Hepatocyte (in vitro differentiated cells): Measurements from ENCODE around the gene RDX. TPM values are rescaled to one million over a fixed set of nuclear protein-coding genes. Genes with fewer than 3 reads are reported as not detected.

Source experiments
- DNase-seq: peaks from one replicate; pipeline ENCODE4 v3.0.0-alpha.2; 2016; ENCODE audit warnings: low spot score
- H2AFZ ChIP-seq: fragments of 200-600 bp; sonication (generic); 2 replicates; pipeline ENCODE4 v1.6.0; 2016; ENCODE audit warnings: antibody characterized with exemption, mild to moderate bottlenecking
- H3K27ac ChIP-seq: fragments of 200-600 bp; sonication (generic); 2 replicates; pipeline ENCODE4 v1.5.1; 2016; ENCODE audit warnings: mild to moderate bottlenecking
- H3K27me3 ChIP-seq: fragments of 200-600 bp; sonication (generic); 2 replicates; pipeline ENCODE4 v1.6.1; 2016
- H3K36me3 ChIP-seq: fragments of 200-600 bp; sonication (generic); replicated peaks from 2 replicates; pipeline ENCODE4 v1.5.1; 2016; ENCODE audit warnings: low read depth; ENCODE audit not compliant: insufficient read depth
- H3K4me1 ChIP-seq: fragments of 200-600 bp; sonication (generic); 2 replicates; pipeline ENCODE4 v1.5.1; 2016; ENCODE audit warnings: mild to moderate bottlenecking, moderate library complexity; ENCODE audit not compliant: insufficient read depth
- H3K4me2 ChIP-seq: fragments of 200-600 bp; sonication (generic); 2 replicates; pipeline ENCODE4 v1.6.0; 2016
- H3K4me3 ChIP-seq: fragments of 200-600 bp; sonication (generic); 2 replicates; pipeline ENCODE4 v1.5.1; 2016; ENCODE audit warnings: mild to moderate bottlenecking
- H3K79me2 ChIP-seq: fragments of 200-600 bp; sonication (generic); 2 replicates; pipeline ENCODE4 v1.6.0; 2017; ENCODE audit warnings: mild to moderate bottlenecking
- H3K9me2 ChIP-seq: fragments of 200-600 bp; sonication (generic); replicated peaks from 2 replicates; pipeline ENCODE4 v1.6.0; 2017; ENCODE audit warnings: mild to moderate bottlenecking; ENCODE audit not compliant: insufficient read depth
- H3K9me3 ChIP-seq: fragments of 200-600 bp; sonication (generic); 2 replicates; pipeline ENCODE4 v1.5.1; 2016; ENCODE audit warnings: low read depth, mild to moderate bottlenecking
- H4K20me1 ChIP-seq: fragments of 200-600 bp; sonication (generic); 2 replicates; pipeline ENCODE4 v1.6.0; 2016; ENCODE audit warnings: mild to moderate bottlenecking; ENCODE audit not compliant: insufficient read depth, poor library complexity, severe bottlenecking
- EZH2 ChIP-seq: fragments of 200-600 bp; sonication (generic); IDR thresholded peaks from 2 replicates; pipeline ENCODE4 v1.6.1; 2016; ENCODE audit warnings: antibody characterized with exemption, mild to moderate bottlenecking, borderline replicate concordance
- EZH2phosphoT487 ChIP-seq: fragments of 200-600 bp; sonication (generic); IDR thresholded peaks from one replicate; pipeline ENCODE4 v1.6.1; 2018; ENCODE audit warnings: antibody characterized with exemption, mild to moderate bottlenecking, low read depth, moderate library complexity; ENCODE audit not compliant: unreplicated experiment, severe bottlenecking
- WGBS: methylation state at CpG from one replicate; pipeline ENCODE4 v1.1.6; 2016; ENCODE audit warnings: low lambda C conversion rate; ENCODE audit errors: missing lambda C conversion rate; 5-methylcytosine and 5-hydroxymethylcytosine counted together
- polyA plus RNA-seq: library from polyadenylated mRNA; unstranded; fragments of >200 nt; fragmentation: Nextera tagmentation; extraction: Ambion mirVana; gene quantifications from 2 replicates; pipeline ENCODE4 v1.2.1, GENCODE V29; 2016
- total RNA-seq: library from RNA; depleted of rRNA; stranded (reverse); fragments of >200 nt; gene quantifications from 2 replicates; pipeline ENCODE4 v1.2.3, GENCODE V29; 2014
- TF ChIP-seq, protein P1 (sequence below): fragments of 200-600 bp; sonication (generic); IDR thresholded peaks from 2 replicates; pipeline ENCODE4 v1.5.1; 2016; ENCODE audit warnings: antibody characterized with exemption, mild to moderate bottlenecking; ENCODE audit not compliant: poor library complexity

The RDX gene
- total and polyA plus RNA-seq, 2 experiments from 2014 or later = 106 to 143 TPM

DNA sequence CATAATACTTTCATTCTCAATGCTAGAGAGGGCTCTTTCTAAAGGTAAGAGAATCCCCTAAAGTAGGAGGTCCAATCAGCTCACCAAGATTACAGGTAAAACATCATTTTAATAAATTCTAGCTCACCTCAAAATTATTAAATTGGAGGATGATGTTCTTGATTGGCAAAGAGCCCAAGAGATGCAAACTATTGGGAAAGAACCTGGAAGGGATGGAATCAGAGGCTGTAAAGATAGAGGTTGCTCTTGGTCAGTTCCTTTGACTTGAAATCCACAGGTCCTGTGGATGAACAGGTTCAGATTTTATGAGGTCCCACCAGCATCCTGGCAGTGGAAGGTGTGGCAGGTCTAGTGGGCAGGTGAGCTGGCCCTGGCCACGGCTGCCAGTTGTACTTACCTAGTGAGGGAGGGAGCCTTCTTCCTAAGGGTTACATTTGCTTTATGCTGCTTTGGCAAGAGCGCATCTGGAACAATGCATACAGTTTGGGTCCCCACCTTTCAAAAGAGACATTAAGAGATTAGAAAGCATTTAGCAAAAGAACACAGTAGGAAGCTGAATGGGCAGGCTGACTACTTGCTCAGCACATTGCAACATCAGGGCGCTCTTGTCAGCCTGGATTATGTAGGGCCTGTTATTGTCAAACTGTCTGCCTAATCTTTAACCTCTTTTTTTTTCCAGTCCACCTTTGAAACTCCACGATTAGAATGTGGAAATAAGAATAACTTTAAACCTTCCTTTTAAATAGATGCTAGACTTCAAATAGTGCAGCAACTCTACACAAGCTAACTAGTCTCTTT, 97.0 kb downstream of the RDX start:
- no peaks in the 10 kb centered on the region for H3K36me3 ChIP-seq
- no peak overlapping the region for H3K4me3 ChIP-seq
- peaks cover 14% of the 10 kb centered on the region for H3K4me1 ChIP-seq
- 54% methylated on average over 4 of the region's 4 CpGs for WGBS
- H4K20me1 ChIP-seq = no peaks in the 10 kb centered on the region
- no peaks in the 10 kb centered on the region for H3K9me3 ChIP-seq
- H3K27ac ChIP-seq = peak overlapping the region; percentile 30
- peak; percentile 41 for DNase-seq
- H2AFZ ChIP-seq = no peak overlapping the region
- H3K4me2 ChIP-seq = no peak overlapping the region
- no peaks in the 10 kb centered on the region for H3K79me2 ChIP-seq
- H3K9me2 ChIP-seq = no peaks in the 10 kb centered on the region
- H3K27me3 ChIP-seq = no peaks in the 10 kb centered on the region
- TF ChIP-seq, protein P1, sequence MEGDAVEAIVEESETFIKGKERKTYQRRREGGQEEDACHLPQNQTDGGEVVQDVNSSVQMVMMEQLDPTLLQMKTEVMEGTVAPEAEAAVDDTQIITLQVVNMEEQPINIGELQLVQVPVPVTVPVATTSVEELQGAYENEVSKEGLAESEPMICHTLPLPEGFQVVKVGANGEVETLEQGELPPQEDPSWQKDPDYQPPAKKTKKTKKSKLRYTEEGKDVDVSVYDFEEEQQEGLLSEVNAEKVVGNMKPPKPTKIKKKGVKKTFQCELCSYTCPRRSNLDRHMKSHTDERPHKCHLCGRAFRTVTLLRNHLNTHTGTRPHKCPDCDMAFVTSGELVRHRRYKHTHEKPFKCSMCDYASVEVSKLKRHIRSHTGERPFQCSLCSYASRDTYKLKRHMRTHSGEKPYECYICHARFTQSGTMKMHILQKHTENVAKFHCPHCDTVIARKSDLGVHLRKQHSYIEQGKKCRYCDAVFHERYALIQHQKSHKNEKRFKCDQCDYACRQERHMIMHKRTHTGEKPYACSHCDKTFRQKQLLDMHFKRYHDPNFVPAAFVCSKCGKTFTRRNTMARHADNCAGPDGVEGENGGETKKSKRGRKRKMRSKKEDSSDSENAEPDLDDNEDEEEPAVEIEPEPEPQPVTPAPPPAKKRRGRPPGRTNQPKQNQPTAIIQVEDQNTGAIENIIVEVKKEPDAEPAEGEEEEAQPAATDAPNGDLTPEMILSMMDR = no peak

GRCh38 chr11:110198031-110198729, 98.2 kb downstream of the RDX start:
- H3K36me3 ChIP-seq = no peaks in the 10 kb centered on the region
- H3K27ac ChIP-seq = no peak overlapping the region
- H3K9me2 ChIP-seq = no peaks in the 10 kb centered on the region
- no peaks in the 10 kb centered on the region for H3K27me3 ChIP-seq
- no peak overlapping the region for H3K4me3 ChIP-seq
- 97% methylated on average over 9 of the region's 9 CpGs for WGBS
- no peak for DNase-seq
- TF ChIP-seq EZH2 (no peak), EZH2phosphoT487 (no peak)
- TF ChIP-seq, protein P1 = no peak
- no peak overlapping the region for H2AFZ ChIP-seq
- no peaks in the 10 kb centered on the region for H3K79me2 ChIP-seq
- no peak overlapping the region for H3K4me2 ChIP-seq
- H3K9me3 ChIP-seq = no peaks in the 10 kb centered on the region
- H3K4me1 ChIP-seq = peaks cover 14% of the 10 kb centered on the region
- H4K20me1 ChIP-seq = no peaks in the 10 kb centered on the region

- H3K9me2 ChIP-seq = no peaks in the 10 kb centered on the region
- peak overlapping the region; percentile 19 for H3K27ac ChIP-seq
- no peak overlapping the region for H3K4me3 ChIP-seq
- H3K4me2 ChIP-seq = no peak overlapping the region
- no peaks in the 10 kb centered on the region for H3K27me3 ChIP-seq
- DNase-seq = no peak
- peaks cover 14% of the 10 kb centered on the region for H3K4me1 ChIP-seq
- no peak for TF ChIP-seq EZH2
- TF ChIP-seq EZH2phosphoT487 = no peak
- TF ChIP-seq, protein P1 = no peak
- no peaks in the 10 kb centered on the region for H3K9me3 ChIP-seq
- no peaks in the 10 kb centered on the region for H3K36me3 ChIP-seq
- 91% methylated on average over 9 of the region's 9 CpGs for WGBS
- no peaks in the 10 kb centered on the region for H4K20me1 ChIP-seq
- H3K79me2 ChIP-seq = no peaks in the 10 kb centered on the region
- H2AFZ ChIP-seq = no peak overlapping the region
These were observed 99.5 kb downstream of the RDX start for GRCh38 chr11:110196884-110197420.
